Fibroblast of lung (primary cell): ENCODE measurements around the gene PAPPA.

Experiments
- EZH2 ChIP-seq: IDR thresholded peaks from 2 replicates; pipeline ENCODE4 v1.5.1; 2012; ENCODE audit warnings: low read length, control low read depth, mild to moderate bottlenecking; ENCODE audit errors: missing control alignments
- TF ChIP-seq, protein P1 (sequence below), 2 donors: IDR thresholded peaks in 1 of 2; conservative IDR thresholded peaks in 1 of 2; 1 replicate in 1 of 2; 2 replicates in 1 of 2; pipeline ENCODE4 v1.5.1; 2011 to 2012; ENCODE audit warnings: low read length in 2 of 2, control low read depth in 1 of 2, inconsistent platforms in 1 of 2, low read depth in 1 of 2, mild to moderate bottlenecking in 1 of 2

- TF ChIP-seq, protein P1, sequence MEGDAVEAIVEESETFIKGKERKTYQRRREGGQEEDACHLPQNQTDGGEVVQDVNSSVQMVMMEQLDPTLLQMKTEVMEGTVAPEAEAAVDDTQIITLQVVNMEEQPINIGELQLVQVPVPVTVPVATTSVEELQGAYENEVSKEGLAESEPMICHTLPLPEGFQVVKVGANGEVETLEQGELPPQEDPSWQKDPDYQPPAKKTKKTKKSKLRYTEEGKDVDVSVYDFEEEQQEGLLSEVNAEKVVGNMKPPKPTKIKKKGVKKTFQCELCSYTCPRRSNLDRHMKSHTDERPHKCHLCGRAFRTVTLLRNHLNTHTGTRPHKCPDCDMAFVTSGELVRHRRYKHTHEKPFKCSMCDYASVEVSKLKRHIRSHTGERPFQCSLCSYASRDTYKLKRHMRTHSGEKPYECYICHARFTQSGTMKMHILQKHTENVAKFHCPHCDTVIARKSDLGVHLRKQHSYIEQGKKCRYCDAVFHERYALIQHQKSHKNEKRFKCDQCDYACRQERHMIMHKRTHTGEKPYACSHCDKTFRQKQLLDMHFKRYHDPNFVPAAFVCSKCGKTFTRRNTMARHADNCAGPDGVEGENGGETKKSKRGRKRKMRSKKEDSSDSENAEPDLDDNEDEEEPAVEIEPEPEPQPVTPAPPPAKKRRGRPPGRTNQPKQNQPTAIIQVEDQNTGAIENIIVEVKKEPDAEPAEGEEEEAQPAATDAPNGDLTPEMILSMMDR (conservative IDR thresholded peaks at IDR 0.05 in 1 of 2, IDR thresholded peaks at IDR 0.05 in 1 of 2; ENCODE audit: low read depth in 1 of 2, low read length in 2 of 2) = no peak
- TF ChIP-seq EZH2 = no peak
Observed at GRCh38 chr9:116187570-116188170, 34.1 kb downstream of the PAPPA start.
